K562 (cell line): ENCODE results near the gene EFNB3. TPM values are rescaled to one million over a fixed set of nuclear protein-coding genes. Genes with fewer than 3 reads are reported as not detected.

Source experiments
- CBX3 ChIP-seq, 2 experiments: IDR thresholded peaks; 1 replicate in 1 of 2; 2 replicates in 1 of 2; pipeline ENCODE4 v1.6.1; 2012; ENCODE audit warnings: inconsistent platforms in 2 of 2, low read length in 2 of 2, borderline replicate concordance in 1 of 2, control low read depth in 1 of 2
- CSDE1 ChIP-seq, 2 experiments: fragments of 450-650 bp; IDR thresholded peaks; 2 replicates each; pipeline ENCODE4 v1.6.1; 2016; ENCODE audit warnings: mild to moderate bottlenecking in 1 of 2
- E2F3 ChIP-seq: fragments of 250-450 bp; sonication (Bioruptor Pico); IDR thresholded peaks from 2 replicates; pipeline ENCODE4 v1.4.0; 2020; ENCODE audit warnings: mild to moderate bottlenecking
- EZH2 ChIP-seq: IDR thresholded peaks from 2 replicates; pipeline ENCODE4 v1.6.1; 2012; ENCODE audit warnings: low read depth, mild to moderate bottlenecking, inconsistent platforms, low read length, borderline replicate concordance
- FOXJ2 ChIP-seq: fragments of 200-800 bp; sonication (Bioruptor generic); IDR thresholded peaks from 2 replicates; pipeline ENCODE4 v1.6.1; 2016; ENCODE audit warnings: missing genetic modification characterization, missing compliant biosample characterization
- HDAC1 ChIP-seq, 2 experiments: fragments of 450-650 bp; IDR thresholded peaks; 2 replicates each; pipeline ENCODE4 v1.6.1; 2016 to 2017; ENCODE audit warnings: inconsistent platforms in 1 of 2, mild to moderate bottlenecking in 1 of 2, moderate library complexity in 1 of 2
- ILK ChIP-seq: fragments of 450-650 bp; IDR thresholded peaks from 2 replicates; pipeline ENCODE4 v1.6.1; 2016; ENCODE audit warnings: missing genetic modification characterization, low read depth, mild to moderate bottlenecking, missing compliant biosample characterization, moderate library complexity, borderline replicate concordance
- KLF1 ChIP-seq: fragments of 450-650 bp; IDR thresholded peaks from 2 replicates; pipeline ENCODE4 v1.6.1; 2016; ENCODE audit warnings: missing genetic modification characterization, missing compliant biosample characterization
- MYC ChIP-seq, 2 experiments: fragments of 250-450 bp in 1 of 2; sonication (Bioruptor Pico) in 1 of 2; IDR thresholded peaks; 2 replicates each; pipeline versions ENCODE4 v1.5.1 to v1.6.1; 2012 to 2021; ENCODE audit warnings: low read depth in 2 of 2, borderline replicate concordance in 1 of 2, improper control_type of control experiment in 1 of 2, low read length in 1 of 2, mild to moderate bottlenecking in 1 of 2, moderate library complexity in 1 of 2
- PCBP1 ChIP-seq: fragments of 200-400 bp; formaldehyde crosslinking; IDR thresholded peaks from 2 replicates; pipeline ENCODE4 v1.6.1; 2018; ENCODE audit warnings: mild to moderate bottlenecking, low read depth, low read length; ENCODE audit not compliant: poor library complexity, severe bottlenecking
- PHF8 ChIP-seq: fragments of 200-600 bp; sonication (generic); IDR thresholded peaks from 2 replicates; pipeline ENCODE4 v1.6.1; 2012; ENCODE audit warnings: mixed run types, mild to moderate bottlenecking, inconsistent platforms, low read length, moderate library complexity, borderline replicate concordance
- POLR3A ChIP-seq: IDR thresholded peaks from 2 replicates; pipeline ENCODE4 v1.6.1; 2011; ENCODE audit warnings: borderline replicate concordance, mild to moderate bottlenecking, moderate library complexity; ENCODE audit not compliant: insufficient read length, insufficient read depth; ENCODE audit errors: extremely low read depth
- PURB ChIP-seq: sonication (generic); formaldehyde crosslinking; IDR thresholded peaks from 2 replicates; pipeline ENCODE4 v1.9.0; 2021; ENCODE audit warnings: low read depth, mild to moderate bottlenecking, missing genetic modification reagents
- RBM25 ChIP-seq: fragments of 200-400 bp; formaldehyde crosslinking; IDR thresholded peaks from 2 replicates; pipeline ENCODE4 v1.6.1; 2018; ENCODE audit warnings: low read length, low read depth, moderate library complexity; ENCODE audit not compliant: severe bottlenecking
- TEAD4 ChIP-seq, 2 experiments: sonication (generic) in 1 of 2; formaldehyde crosslinking in 1 of 2; IDR thresholded peaks; 2 replicates each; pipeline versions ENCODE4 v1.6.1 to v1.8.0; 2012 to 2022; ENCODE audit warnings: borderline replicate concordance in 1 of 2, inconsistent platforms in 1 of 2, low read length in 1 of 2, mild to moderate bottlenecking in 1 of 2, missing genetic modification reagents in 1 of 2
- TRIM28 ChIP-seq: fragments of 450-650 bp; IDR thresholded peaks from 2 replicates; pipeline ENCODE4 v1.6.1; 2017
- ZNF197 ChIP-seq: fragments of 200-800 bp; sonication (Bioruptor generic); IDR thresholded peaks from 2 replicates; pipeline ENCODE4 v1.6.1; 2016; ENCODE audit warnings: low read depth, missing genetic modification characterization, missing compliant biosample characterization
- ZNF311 ChIP-seq: fragments of 250-450 bp; sonication (Bioruptor Pico); IDR thresholded peaks from 2 replicates; pipeline ENCODE4 v1.4.0; 2020; ENCODE audit warnings: mild to moderate bottlenecking, moderate library complexity
- ZNF75A ChIP-seq: fragments of 450-650 bp; formaldehyde crosslinking; IDR thresholded peaks from 2 replicates; pipeline ENCODE4 v1.4.0; 2020; ENCODE audit warnings: mild to moderate bottlenecking
- ZNF785 ChIP-seq: fragments of 250-450 bp; sonication (Bioruptor Pico); IDR thresholded peaks from 2 replicates; pipeline ENCODE4 v1.4.0; 2020; ENCODE audit warnings: mild to moderate bottlenecking
- polyA plus RNA-seq, 8 experiments: library from polyadenylated mRNA; depleted of rRNA in 4 of 8; stranded (reverse) in 5 of 8; unstranded in 3 of 8; fragments of >200 nt; fragmentation: Nextera tagmentation in 2 of 8; fragmentation: Illumina TruSeq in 1 of 8; extraction: Ambion mirVana in 2 of 8; extraction: Trizol in 1 of 8; gene quantifications; 2 replicates each; pipeline versions ENCODE4 v1.2.1 to v1.2.3, GENCODE V29; 2011 to 2014; ENCODE audit warnings: inconsistent platforms in 1 of 8, missing spikeins in 1 of 8
- total RNA-seq, 7 experiments: library from RNA; depleted of rRNA in 6 of 7; stranded (reverse); fragments of >200 nt in 6 of 7; fragmentation: Illumina TruSeq in 2 of 7; extraction: Trizol in 2 of 7; gene quantifications; 2 replicates each; pipeline versions ENCODE4 v1.2.1 to v1.2.3, GENCODE V29; 2011 to 2021; ENCODE audit warnings: low replicate concordance in 1 of 7
- TF ChIP-seq, protein P1 (sequence below), 2 experiments: fragments of 150-350 bp in 1 of 2; IDR thresholded peaks; 2 replicates each; pipeline ENCODE4 v1.6.1; 2012 to 2016; ENCODE audit warnings: low read depth in 2 of 2, low read length in 2 of 2, mild to moderate bottlenecking in 1 of 2, moderate library complexity in 1 of 2
- TF ChIP-seq, protein P2 (sequence below), 2 experiments: fragments of 450-650 bp in 1 of 2; sonication (generic) in 1 of 2; formaldehyde crosslinking; conservative IDR thresholded peaks; 2 replicates each; pipeline versions ENCODE4 v1.4.0 to v1.8.1; 2020 to 2022; ENCODE audit warnings: mild to moderate bottlenecking in 1 of 2, missing genetic modification reagents in 1 of 2

EFNB3 gene
- total and polyA plus RNA-seq, 9 of the 15 experiments (the other 6 are each of a cell fraction or from before 2014, with no cell fraction given), result not detected

DNA sequence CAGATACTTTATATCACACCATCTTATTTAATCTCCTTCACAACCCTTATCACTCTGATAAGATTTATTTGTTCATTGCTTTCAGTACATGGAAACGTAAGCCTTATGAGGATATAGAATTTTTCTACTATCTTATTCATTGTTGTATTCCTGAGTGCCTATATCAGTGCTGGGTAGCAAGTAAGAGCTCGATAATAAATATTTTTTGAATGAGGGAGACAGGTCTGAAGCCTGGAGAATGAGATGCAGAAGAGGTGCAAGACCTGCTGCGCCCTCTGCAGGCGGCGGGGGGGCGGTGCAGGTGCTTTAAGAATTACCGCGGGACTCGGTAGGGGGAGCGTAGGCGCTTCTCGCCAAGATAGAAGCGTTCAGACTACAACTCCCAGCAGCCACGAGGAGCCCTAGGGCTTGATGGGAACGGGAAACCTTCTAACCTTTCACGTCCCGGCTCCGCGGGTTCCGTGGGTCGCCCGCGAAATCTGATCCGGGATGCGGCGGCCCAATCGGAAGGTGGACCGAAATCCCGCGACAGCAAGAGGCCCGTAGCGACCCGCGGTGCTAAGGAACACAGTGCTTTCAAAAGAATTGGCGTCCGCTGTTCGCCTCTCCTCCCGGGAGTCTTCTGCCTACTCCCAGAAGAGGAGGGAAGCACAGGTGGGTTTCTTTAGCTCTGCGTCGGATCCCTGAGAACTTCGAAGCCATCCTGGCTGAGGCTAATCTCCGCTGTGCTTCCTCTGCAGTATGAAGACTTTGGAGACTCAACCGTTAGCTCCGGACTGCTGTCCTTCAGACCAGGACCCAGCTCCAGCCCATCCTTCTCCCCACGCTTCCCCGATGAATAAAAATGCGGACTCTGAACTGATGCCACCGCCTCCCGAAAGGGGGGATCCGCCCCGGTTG lies 16.8 kb upstream of the EFNB3 start, which contains the start of gene WRAP53 (continued):
- TF ChIP-seq, protein P1, sequence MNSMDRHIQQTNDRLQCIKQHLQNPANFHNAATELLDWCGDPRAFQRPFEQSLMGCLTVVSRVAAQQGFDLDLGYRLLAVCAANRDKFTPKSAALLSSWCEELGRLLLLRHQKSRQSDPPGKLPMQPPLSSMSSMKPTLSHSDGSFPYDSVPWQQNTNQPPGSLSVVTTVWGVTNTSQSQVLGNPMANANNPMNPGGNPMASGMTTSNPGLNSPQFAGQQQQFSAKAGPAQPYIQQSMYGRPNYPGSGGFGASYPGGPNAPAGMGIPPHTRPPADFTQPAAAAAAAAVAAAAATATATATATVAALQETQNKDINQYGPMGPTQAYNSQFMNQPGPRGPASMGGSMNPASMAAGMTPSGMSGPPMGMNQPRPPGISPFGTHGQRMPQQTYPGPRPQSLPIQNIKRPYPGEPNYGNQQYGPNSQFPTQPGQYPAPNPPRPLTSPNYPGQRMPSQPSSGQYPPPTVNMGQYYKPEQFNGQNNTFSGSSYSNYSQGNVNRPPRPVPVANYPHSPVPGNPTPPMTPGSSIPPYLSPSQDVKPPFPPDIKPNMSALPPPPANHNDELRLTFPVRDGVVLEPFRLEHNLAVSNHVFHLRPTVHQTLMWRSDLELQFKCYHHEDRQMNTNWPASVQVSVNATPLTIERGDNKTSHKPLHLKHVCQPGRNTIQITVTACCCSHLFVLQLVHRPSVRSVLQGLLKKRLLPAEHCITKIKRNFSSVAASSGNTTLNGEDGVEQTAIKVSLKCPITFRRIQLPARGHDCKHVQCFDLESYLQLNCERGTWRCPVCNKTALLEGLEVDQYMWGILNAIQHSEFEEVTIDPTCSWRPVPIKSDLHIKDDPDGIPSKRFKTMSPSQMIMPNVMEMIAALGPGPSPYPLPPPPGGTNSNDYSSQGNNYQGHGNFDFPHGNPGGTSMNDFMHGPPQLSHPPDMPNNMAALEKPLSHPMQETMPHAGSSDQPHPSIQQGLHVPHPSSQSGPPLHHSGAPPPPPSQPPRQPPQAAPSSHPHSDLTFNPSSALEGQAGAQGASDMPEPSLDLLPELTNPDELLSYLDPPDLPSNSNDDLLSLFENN (IDR thresholded peaks at IDR 0.05; ENCODE audit: low read depth in 2 of 2, low read length in 2 of 2), result no peak
- TF ChIP-seq KLF1 (tag), result 0 out of 2 replicates have a peak, but pooled peaks have one; percentile 38
- no peak for TF ChIP-seq TEAD4 (IDR thresholded peaks at IDR 0.05; ENCODE audit: low read length)
- no peak for TF ChIP-seq TEAD4 (CRISPR knock-in tag; IDR thresholded peaks at IDR 0.05; ENCODE audit: borderline replicate concordance)
- TF ChIP-seq PHF8, result peak; percentile 58; the same call in 1 of the 2 replicates
- TF ChIP-seq EZH2, result no peak
- no peak for TF ChIP-seq E2F3
- TF ChIP-seq ZNF197 (CRISPR knock-in tag), result no peak
- TF ChIP-seq ZNF75A, result no peak
- TF ChIP-seq ZNF785 (CRISPR knock-in tag), result no peak
- no peak for TF ChIP-seq PCBP1
- peak in 1 of 2 experiments; percentile 43; a peak in 1 of 4 replicates for TF ChIP-seq HDAC1 (IDR thresholded peaks at IDR 0.05)
- no peak for TF ChIP-seq PURB (CRISPR knock-in tag)
- no peak for TF ChIP-seq ILK (tag)
- no peak for TF ChIP-seq POLR3A
- TF ChIP-seq, protein P2, sequence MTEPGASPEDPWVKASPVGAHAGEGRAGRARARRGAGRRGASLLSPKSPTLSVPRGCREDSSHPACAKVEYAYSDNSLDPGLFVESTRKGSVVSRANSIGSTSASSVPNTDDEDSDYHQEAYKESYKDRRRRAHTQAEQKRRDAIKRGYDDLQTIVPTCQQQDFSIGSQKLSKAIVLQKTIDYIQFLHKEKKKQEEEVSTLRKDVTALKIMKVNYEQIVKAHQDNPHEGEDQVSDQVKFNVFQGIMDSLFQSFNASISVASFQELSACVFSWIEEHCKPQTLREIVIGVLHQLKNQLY (CRISPR knock-in tag; conservative IDR thresholded peaks at IDR 0.05), result no peak
- TF ChIP-seq RBM25, result no peak
- TF ChIP-seq CBX3 (IDR thresholded peaks at IDR 0.05; ENCODE audit: borderline replicate concordance in 1 of 2, low read length in 2 of 2), result no peak
- peak; percentile 60 for TF ChIP-seq MYC (IDR thresholded peaks at IDR 0.05; ENCODE audit: low read depth, low read length)
- TF ChIP-seq MYC (CRISPR knock-in tag; IDR thresholded peaks at IDR 0.05; ENCODE audit: borderline replicate concordance, low read depth), result no peak
- no peak for TF ChIP-seq TRIM28
- TF ChIP-seq FOXJ2, result peak; percentile 76; the same call in 1 of the 2 replicates
- no peak for TF ChIP-seq CSDE1 (IDR thresholded peaks at IDR 0.05)
- TF ChIP-seq ZNF311 (CRISPR knock-in tag), result no peak
